ENCODE results near the gene IMPA2. TPM values are rescaled to one million over a fixed set of nuclear protein-coding genes. Genes with fewer than 3 reads are reported as not detected.

IMPA2 gene
- total RNA-seq, 1 experiment from 2014 or later = 113 TPM

DNA sequence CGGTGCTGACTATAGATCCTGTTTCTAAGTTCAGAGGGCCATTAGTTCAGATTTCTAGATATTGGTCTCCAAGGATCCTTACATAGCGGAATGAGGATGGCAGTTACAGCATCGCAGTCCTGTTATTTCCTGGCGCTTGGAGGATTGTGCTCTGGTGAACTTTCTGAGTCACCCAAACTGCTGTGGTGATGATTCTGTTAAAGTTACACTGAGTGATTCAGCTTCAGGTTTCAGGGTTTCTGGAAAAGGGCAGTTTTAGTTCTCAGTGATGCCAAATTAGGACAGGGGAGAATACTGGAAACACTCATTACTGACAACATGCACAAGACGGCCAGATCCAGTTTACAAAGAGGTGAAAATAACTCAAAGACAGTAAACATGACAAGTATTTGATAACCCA, 60.3 kb downstream of the IMPA2 start (continued):
- TF ChIP-seq, protein P1, sequence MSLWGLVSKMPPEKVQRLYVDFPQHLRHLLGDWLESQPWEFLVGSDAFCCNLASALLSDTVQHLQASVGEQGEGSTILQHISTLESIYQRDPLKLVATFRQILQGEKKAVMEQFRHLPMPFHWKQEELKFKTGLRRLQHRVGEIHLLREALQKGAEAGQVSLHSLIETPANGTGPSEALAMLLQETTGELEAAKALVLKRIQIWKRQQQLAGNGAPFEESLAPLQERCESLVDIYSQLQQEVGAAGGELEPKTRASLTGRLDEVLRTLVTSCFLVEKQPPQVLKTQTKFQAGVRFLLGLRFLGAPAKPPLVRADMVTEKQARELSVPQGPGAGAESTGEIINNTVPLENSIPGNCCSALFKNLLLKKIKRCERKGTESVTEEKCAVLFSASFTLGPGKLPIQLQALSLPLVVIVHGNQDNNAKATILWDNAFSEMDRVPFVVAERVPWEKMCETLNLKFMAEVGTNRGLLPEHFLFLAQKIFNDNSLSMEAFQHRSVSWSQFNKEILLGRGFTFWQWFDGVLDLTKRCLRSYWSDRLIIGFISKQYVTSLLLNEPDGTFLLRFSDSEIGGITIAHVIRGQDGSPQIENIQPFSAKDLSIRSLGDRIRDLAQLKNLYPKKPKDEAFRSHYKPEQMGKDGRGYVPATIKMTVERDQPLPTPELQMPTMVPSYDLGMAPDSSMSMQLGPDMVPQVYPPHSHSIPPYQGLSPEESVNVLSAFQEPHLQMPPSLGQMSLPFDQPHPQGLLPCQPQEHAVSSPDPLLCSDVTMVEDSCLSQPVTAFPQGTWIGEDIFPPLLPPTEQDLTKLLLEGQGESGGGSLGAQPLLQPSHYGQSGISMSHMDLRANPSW (CRISPR knock-in tag; conservative IDR thresholded peaks at IDR 0.05; ENCODE audit: low read depth) = no peak
- TF ChIP-seq ZNF263 (CRISPR knock-in tag; IDR thresholded peaks at IDR 0.05; ENCODE audit: low read depth) (no peak), GTF2I (CRISPR knock-in tag; conservative IDR thresholded peaks at IDR 0.05) (no peak), FOXJ3 (CRISPR knock-in tag; IDR thresholded peaks at IDR 0.05; ENCODE audit: borderline replicate concordance) (no peak), TP53 (CRISPR knock-in tag; IDR thresholded peaks at IDR 0.05) (no peak), ATF1 (CRISPR knock-in tag; IDR thresholded peaks at IDR 0.05) (no peak)

DNA sequence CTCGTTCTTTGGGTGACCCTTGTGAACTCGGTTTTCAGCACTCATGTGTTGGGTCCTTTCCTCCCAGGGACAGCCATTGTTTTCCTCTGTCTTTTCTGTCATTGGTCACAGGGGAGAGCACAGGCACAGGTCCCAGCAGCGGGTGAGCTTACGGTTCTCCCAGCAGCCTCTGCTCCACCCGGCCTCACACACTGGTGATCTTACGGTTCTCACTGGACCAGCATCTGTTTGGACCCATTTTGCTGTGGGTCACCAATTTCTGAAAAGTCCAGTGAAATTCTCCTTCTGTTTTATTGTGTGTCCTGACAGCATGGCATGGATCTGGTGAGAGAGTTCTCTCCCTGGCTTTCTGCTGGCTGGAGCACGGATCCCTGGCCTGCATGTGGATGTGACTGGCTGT, 62.5 kb downstream of the IMPA2 start:
- Mint-ChIP-seq H3K27ac (no peak overlapping the region), H3K27me3 (ENCODE audit: low read depth) (peaks cover 2% of the 10 kb centered on the region)

More for the DNA sequence above, 62.5 kb downstream of the IMPA2 start:
- ATAC-seq (no peak), DNase-seq (ENCODE audit: low spot score) (no peak)
- H3K4me3 Mint-ChIP-seq = no peak overlapping the region
- POLR2A ChIA-PET = no interaction called here
- H3K4me1 Mint-ChIP-seq = no peaks in the 10 kb centered on the region
- H3K36me3 Mint-ChIP-seq = no peaks in the 10 kb centered on the region
- H3K9me3 Mint-ChIP-seq = no peaks in the 10 kb centered on the region
- CTCF ChIA-PET = interaction anchor here (1.2 kb wide), 1 partner anchor 14 kb away, joined by 4 read pairs; no protein-coding TSS in a partner anchor
- TF ChIP-seq ZNF263 (CRISPR knock-in tag; IDR thresholded peaks at IDR 0.05; ENCODE audit: low read depth) = no peak
- TF ChIP-seq TP53 (CRISPR knock-in tag; IDR thresholded peaks at IDR 0.05) = no peak
- TF ChIP-seq, protein P2, sequence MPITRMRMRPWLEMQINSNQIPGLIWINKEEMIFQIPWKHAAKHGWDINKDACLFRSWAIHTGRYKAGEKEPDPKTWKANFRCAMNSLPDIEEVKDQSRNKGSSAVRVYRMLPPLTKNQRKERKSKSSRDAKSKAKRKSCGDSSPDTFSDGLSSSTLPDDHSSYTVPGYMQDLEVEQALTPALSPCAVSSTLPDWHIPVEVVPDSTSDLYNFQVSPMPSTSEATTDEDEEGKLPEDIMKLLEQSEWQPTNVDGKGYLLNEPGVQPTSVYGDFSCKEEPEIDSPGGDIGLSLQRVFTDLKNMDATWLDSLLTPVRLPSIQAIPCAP (CRISPR knock-in tag; IDR thresholded peaks at IDR 0.05) = no peak
- no peak for TF ChIP-seq TEAD1 (CRISPR knock-in tag; IDR thresholded peaks at IDR 0.05)
- TF ChIP-seq ATF1 (CRISPR knock-in tag; IDR thresholded peaks at IDR 0.05) = no peak
- TF ChIP-seq SP1 (CRISPR knock-in tag; conservative IDR thresholded peaks at IDR 0.05) = no peak
- TF ChIP-seq, protein P3, sequence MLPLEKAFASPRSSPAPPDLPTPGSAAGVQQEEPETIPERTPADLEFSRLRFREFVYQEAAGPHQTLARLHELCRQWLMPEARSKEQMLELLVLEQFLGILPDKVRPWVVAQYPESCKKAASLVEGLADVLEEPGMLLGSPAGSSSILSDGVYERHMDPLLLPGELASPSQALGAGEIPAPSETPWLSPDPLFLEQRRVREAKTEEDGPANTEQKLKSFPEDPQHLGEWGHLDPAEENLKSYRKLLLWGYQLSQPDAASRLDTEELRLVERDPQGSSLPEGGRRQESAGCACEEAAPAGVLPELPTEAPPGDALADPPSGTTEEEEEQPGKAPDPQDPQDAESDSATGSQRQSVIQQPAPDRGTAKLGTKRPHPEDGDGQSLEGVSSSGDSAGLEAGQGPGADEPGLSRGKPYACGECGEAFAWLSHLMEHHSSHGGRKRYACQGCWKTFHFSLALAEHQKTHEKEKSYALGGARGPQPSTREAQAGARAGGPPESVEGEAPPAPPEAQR (CRISPR knock-in tag; IDR thresholded peaks at IDR 0.05) = no peak
- TF ChIP-seq JAZF1 (CRISPR knock-in tag; IDR thresholded peaks at IDR 0.05) = no peak
- no peak for TF ChIP-seq ZNF671 (CRISPR knock-in tag; IDR thresholded peaks at IDR 0.05)
- TF ChIP-seq, protein P4, sequence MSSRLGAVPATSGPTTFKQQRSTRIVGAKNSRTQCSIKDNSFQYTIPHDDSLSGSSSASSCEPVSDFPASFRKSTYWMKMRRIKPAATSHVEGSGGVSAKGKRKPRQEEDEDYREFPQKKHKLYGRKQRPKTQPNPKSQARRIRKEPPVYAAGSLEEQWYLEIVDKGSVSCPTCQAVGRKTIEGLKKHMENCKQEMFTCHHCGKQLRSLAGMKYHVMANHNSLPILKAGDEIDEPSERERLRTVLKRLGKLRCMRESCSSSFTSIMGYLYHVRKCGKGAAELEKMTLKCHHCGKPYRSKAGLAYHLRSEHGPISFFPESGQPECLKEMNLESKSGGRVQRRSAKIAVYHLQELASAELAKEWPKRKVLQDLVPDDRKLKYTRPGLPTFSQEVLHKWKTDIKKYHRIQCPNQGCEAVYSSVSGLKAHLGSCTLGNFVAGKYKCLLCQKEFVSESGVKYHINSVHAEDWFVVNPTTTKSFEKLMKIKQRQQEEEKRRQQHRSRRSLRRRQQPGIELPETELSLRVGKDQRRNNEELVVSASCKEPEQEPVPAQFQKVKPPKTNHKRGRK (CRISPR knock-in tag; IDR thresholded peaks at IDR 0.05; ENCODE audit: borderline replicate concordance) = no peak
- TF ChIP-seq, protein P5, sequence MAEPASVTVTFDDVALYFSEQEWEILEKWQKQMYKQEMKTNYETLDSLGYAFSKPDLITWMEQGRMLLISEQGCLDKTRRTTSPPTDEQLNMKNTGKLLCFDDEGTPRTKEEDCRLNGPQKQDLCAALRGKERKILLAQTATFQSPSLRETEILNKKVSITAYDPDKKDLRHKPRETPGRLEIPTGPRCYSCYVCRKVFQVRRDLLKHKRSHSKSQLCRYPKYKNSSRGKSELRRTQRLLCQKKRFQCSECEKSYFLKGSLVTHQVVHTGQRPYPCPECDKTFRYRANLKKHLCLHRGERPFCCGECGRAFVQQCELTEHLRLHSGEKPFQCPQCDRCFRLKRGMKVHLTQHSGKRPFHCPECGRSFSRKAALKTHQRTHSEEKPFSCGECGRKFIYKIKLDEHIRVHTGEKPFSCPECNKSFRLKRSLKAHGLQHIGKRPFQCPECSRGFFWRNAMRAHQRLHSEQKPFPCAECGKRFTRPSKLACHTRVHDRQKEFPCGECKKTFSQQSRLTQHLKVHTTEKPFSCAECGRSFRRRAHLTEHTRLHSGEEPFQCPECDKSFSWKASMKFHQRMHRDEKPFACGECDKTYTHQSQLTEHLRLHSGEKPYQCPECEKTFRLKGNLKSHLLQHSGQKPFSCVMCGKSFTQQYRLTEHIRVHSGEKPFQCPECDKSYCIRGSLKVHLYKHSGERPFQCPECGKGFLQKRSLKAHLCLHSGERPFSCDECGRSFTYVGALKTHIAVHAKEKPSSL (CRISPR knock-in tag; conservative IDR thresholded peaks at IDR 0.05) = no peak
- TF ChIP-seq GRHL2 (CRISPR knock-in tag; IDR thresholded peaks at IDR 0.05; ENCODE audit: insufficient replicate concordance, severe bottlenecking) = no peak
- TF ChIP-seq ZNF423 (CRISPR knock-in tag; IDR thresholded peaks at IDR 0.05) = no peak
- TF ChIP-seq, protein P6, sequence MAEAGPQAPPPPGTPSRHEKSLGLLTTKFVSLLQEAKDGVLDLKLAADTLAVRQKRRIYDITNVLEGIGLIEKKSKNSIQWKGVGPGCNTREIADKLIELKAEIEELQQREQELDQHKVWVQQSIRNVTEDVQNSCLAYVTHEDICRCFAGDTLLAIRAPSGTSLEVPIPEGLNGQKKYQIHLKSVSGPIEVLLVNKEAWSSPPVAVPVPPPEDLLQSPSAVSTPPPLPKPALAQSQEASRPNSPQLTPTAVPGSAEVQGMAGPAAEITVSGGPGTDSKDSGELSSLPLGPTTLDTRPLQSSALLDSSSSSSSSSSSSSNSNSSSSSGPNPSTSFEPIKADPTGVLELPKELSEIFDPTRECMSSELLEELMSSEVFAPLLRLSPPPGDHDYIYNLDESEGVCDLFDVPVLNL (CRISPR knock-in tag; IDR thresholded peaks at IDR 0.05; ENCODE audit: borderline replicate concordance, low read depth) = no peak
- no peak for TF ChIP-seq TEAD4 (CRISPR knock-in tag; IDR thresholded peaks at IDR 0.05)

All from WTC11 (cell line).